Body of pancreas (tissue), 4 donors: ENCODE results near the gene MESP2. TPM values are rescaled to one million over a fixed set of nuclear protein-coding genes. Genes with fewer than 3 reads are reported as not detected.

Experiments used
- ATAC-seq: fragments of 150-250 bp; one replicate; pipeline ENCODE4 v1.9.1; 2016
- DNase-seq, 4 donors: peaks; one replicate each; pipeline ENCODE4 v3.0.0-alpha.2; 2019
- H3K27ac ChIP-seq, 4 donors: fragments of 200-600 bp; sonication (generic); 1 replicate in 3 of 4; 2 replicates in 1 of 4; pipeline versions ENCODE4 v1.5.1 to v1.6.1; 2016 to 2019; ENCODE audit warnings: mild to moderate bottlenecking in 1 of 4, mixed read lengths in 1 of 4, moderate library complexity in 1 of 4
- H3K27me3 ChIP-seq, 2 donors: fragments of 200-600 bp; sonication (generic); one replicate each; pipeline ENCODE4 v1.6.0; 2016; ENCODE audit warnings: mild to moderate bottlenecking in 1 of 2
- H3K36me3 ChIP-seq, 2 donors: fragments of 200-600 bp; sonication (generic); replicated peaks in 1 of 2; 2 replicates each; pipeline ENCODE4 v1.5.1; 2016; ENCODE audit warnings: low read depth in 2 of 2; ENCODE audit not compliant: insufficient read depth in 1 of 2
- H3K4me1 ChIP-seq: fragments of 200-600 bp; sonication (generic); one replicate; pipeline ENCODE4 v1.6.0; 2016
- H3K4me3 ChIP-seq, 2 donors: fragments of 200-600 bp; sonication (generic); 1 replicate in 1 of 2; 2 replicates in 1 of 2; pipeline ENCODE4 v1.5.1; 2016 to 2019
- H3K9me3 ChIP-seq, 3 donors: fragments of 200-600 bp; sonication (generic); 1 replicate in 2 of 3; 2 replicates in 1 of 3; pipeline ENCODE4 v1.5.1; 2016
- CTCF ChIP-seq, 7 experiments: fragments of 450-650 bp in 4 of 7; fragments of 200-600 bp in 3 of 7; sonication (generic) in 3 of 7; IDR thresholded peaks; one replicate each; pipeline ENCODE4 v1.5.1; 2016 to 2019; ENCODE audit warnings: antibody characterized with exemption in 7 of 7
- POLR2A ChIP-seq, 3 donors: fragments of 450-650 bp; IDR thresholded peaks; one replicate each; pipeline ENCODE4 v1.6.1; 2016; ENCODE audit warnings: antibody characterized with exemption in 3 of 3, mild to moderate bottlenecking in 2 of 3
- WGBS, 2 donors: methylation state at CpG; one replicate each; pipeline ENCODE4 v1.1.5; 2017; 5-methylcytosine and 5-hydroxymethylcytosine counted together
- intact Hi-C: fragments of 100-400 bp; cut with DNase I; formaldehyde crosslinking; loops from one replicate; pipeline ENCODE4 v1.15.1; 2023
- total RNA-seq, 2 donors: library from RNA; depleted of rRNA; stranded (reverse); fragments of >200 nt; gene quantifications; one replicate each; pipeline ENCODE4 v1.1.0, GENCODE V29; 2016

MESP2 gene
- total RNA-seq, 2 donors from 2014 or later, result 1.8 TPM; not detected in 1

DNA sequence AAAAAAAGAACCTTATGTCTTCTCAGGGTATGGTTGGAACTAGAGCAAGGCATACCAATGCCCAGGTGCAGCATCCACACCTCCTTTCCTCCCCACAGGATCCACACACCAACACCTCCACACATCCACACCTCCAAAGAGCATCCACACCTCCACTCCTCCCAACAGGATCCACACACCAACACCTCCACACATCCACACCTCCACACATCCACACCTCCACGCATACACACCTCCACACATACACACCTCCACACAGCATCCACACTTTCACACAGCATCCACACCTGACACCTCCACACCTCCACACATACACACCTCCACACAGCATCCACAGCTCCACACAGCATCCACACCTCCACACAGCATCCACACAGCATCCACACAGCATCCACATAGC lies 30.4 kb upstream of the MESP2 start:
- Histone ChIP-seq H3K4me1 (peaks cover 12% of the 10 kb centered on the region), H3K27ac (no peak overlapping the region), H3K27me3 (no peaks in the 10 kb centered on the region), H3K4me3 (no peak overlapping the region), H3K36me3 (no peaks in the 10 kb centered on the region), H3K9me3 (no peaks in the 10 kb centered on the region)
- intact Hi-C loops, result loop anchor here (5.0 kb wide), 2 partner anchors 98 to 142 kb away; no protein-coding TSS in a partner anchor
- ATAC-seq (no peak), DNase-seq (no peak)
- WGBS, 2 donors, result 11 to 95% methylated on average over 1 of the region's 1 CpG
- no peak for TF ChIP-seq POLR2A (IDR thresholded peaks at IDR 0.05)
- TF ChIP-seq CTCF (IDR thresholded peaks at IDR 0.05), result no peak

- intact Hi-C loops, result loop anchor here (5.0 kb wide), 2 partner anchors 99 to 141 kb away; no protein-coding TSS in a partner anchor
- 55 to 76% methylated on average over 9 of the region's 9 CpGs for WGBS, 2 donors
- DNase-seq, result no peak
- Histone ChIP-seq H3K4me3 (no peak overlapping the region), H3K4me1 (peaks cover 16% of the 10 kb centered on the region), H3K27me3 (no peaks in the 10 kb centered on the region), H3K36me3 (no peaks in the 10 kb centered on the region), H3K27ac (no peak overlapping the region), H3K9me3 (no peaks in the 10 kb centered on the region)
- TF ChIP-seq CTCF (IDR thresholded peaks at IDR 0.05) (no peak), POLR2A (IDR thresholded peaks at IDR 0.05) (no peak)
- no peak for ATAC-seq
Observed at GRCh38 chr15:89746386-89746780, 29.7 kb upstream of the MESP2 start.

DNA sequence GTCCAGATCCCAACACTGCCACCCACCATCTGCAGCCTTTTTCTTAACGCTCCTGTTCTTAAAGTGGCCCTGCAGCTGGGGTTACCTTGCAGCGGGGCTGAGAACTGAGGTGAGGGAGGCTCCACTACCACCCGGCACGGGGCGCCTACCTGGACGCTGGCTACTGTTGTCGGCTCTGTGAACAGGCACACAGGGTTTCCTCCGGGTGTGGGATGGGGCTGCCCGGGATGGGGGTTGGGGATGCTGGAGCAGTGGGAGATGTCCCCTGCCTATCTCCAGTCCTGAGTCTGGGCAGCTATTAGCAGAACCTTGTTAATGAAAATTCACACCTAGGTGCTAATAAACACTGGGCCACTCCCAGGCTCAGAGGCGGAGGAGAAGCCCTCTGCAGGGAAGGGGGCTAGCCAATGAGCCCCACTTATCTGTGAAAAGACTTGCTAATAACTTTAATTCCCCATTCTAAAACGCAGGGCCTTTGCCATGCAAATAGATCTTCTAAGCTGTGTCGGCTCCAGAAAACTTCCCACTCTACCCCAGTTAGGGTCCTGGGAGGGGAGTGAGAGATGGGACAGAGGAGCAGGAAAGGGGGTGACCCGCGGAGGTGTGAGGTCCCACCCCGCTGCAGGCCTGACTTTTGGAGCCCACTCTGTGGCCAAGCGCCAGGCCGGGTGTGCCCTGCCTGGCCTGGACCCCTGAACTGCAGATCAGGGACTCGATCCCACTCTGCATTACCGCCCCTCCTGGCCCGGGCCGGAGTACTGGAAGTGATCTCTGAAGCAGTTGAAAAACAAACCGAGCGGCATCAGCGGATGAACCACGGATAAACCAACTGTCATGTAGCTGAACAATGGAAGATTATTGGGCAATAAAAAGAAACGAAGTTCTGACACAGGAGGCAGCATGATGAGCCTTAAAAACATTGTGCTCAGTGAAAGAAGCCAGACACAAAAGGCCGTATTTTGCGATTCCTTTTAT lies 28.1 kb upstream of the MESP2 start:
- H3K4me1 ChIP-seq, result peaks cover 28% of the 10 kb centered on the region
- no peak for DNase-seq
- H3K27me3 ChIP-seq, result no peaks in the 10 kb centered on the region
- H3K9me3 ChIP-seq, result no peaks in the 10 kb centered on the region
- intact Hi-C loops, result loop anchor here (5.0 kb wide), 2 partner anchors 101 to 139 kb away; no protein-coding TSS in a partner anchor
- no peaks in the 10 kb centered on the region for H3K36me3 ChIP-seq
- no peak for TF ChIP-seq POLR2A (IDR thresholded peaks at IDR 0.05)
- no peak for TF ChIP-seq CTCF (IDR thresholded peaks at IDR 0.05)
- no peak for ATAC-seq
- H3K4me3 ChIP-seq, result no peak overlapping the region
- WGBS, 2 donors, result 80 to 82% methylated on average over 19 to 28 of the region's 28 CpGs
- H3K27ac ChIP-seq, result no peak overlapping the region

DNA sequence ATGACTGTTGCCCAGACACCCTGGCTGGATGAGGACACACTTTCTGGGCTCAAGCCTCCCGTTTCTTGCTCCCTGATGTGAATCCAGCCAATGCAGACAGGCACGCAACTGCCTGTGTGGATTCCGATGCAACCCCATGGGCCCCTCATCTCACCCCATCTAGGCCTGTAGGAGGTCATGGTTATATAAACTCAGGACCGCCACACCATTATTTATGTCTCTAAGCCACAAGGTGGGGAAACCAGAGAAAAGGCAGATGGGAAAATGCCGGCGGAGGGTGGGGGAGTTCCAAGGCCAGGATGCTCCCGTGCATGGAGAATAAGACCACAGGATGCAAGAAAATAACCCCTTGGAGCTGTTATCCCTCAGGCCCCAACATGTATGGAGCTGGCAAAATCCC lies 27.1 kb upstream of the MESP2 start:
- no peak for ATAC-seq
- 90 to 92% methylated on average over 7 of the region's 7 CpGs for WGBS, 2 donors
- TF ChIP-seq POLR2A (IDR thresholded peaks at IDR 0.05), result no peak
- TF ChIP-seq CTCF (IDR thresholded peaks at IDR 0.05), result no peak
- no peak for DNase-seq
- Histone ChIP-seq H3K27me3 (no peaks in the 10 kb centered on the region), H3K4me1 (peaks cover 28% of the 10 kb centered on the region), H3K4me3 (no peak overlapping the region), H3K9me3 (no peaks in the 10 kb centered on the region), H3K27ac (no peak overlapping the region), H3K36me3 (no peaks in the 10 kb centered on the region)
- intact Hi-C loops, result loop anchor here (5.0 kb wide), 2 partner anchors 102 to 138 kb away; no protein-coding TSS in a partner anchor
